Stimulated activated memory B cell treated with anti-CD40 and anti-IgM and Interleukin-4, amounts not matched to agents 10 μg/mL and 1 μg/mL and 100 μg/mL, for 72 hours (primary cell): Measurements from ENCODE around the gene GLOD5.
A peak's percentile ranks its signal among the peaks of the same experiment; 100 is the strongest.

Source experiments
- ATAC-seq: fragments of 150-1000 bp; cut with Tn5 transposase; 2 replicates; pipeline ENCODE4 v1.10.0; 2021
- H3K27ac Mint-ChIP-seq: one replicate; pipeline ENCODE4 v1.8.0; 2022; ENCODE audit warnings: mild to moderate bottlenecking, mixed read lengths
- H3K27me3 Mint-ChIP-seq: one replicate; pipeline ENCODE4 v1.8.0; 2022; ENCODE audit warnings: mixed read lengths
- H3K36me3 Mint-ChIP-seq: one replicate; pipeline ENCODE4 v1.8.0; 2022; ENCODE audit warnings: mixed read lengths
- H3K4me1 Mint-ChIP-seq: one replicate; pipeline ENCODE4 v1.8.0; 2022; ENCODE audit warnings: mixed read lengths
- H3K4me3 Mint-ChIP-seq: one replicate; pipeline ENCODE4 v1.8.0; 2022; ENCODE audit warnings: mild to moderate bottlenecking, moderate library complexity, mixed read lengths
- H3K9me3 Mint-ChIP-seq: one replicate; pipeline ENCODE4 v1.8.0; 2022; ENCODE audit warnings: mixed read lengths

Gene GLOD5

GRCh38 chrX:48784726-48785125 lies 23.2 kb downstream of the GLOD5 start:
- ATAC-seq, result no peak
- Mint-ChIP-seq H3K9me3 (no peaks in the 10 kb centered on the region), H3K4me3 (no peak overlapping the region), H3K4me1 (peaks cover 9% of the 10 kb centered on the region), H3K27me3 (peaks cover 33% of the 10 kb centered on the region), H3K27ac (no peak overlapping the region), H3K36me3 (no peaks in the 10 kb centered on the region)

- Mint-ChIP-seq H3K27ac (no peak overlapping the region), H3K4me1 (peaks cover 10% of the 10 kb centered on the region), H3K27me3 (peaks cover 38% of the 10 kb centered on the region), H3K9me3 (no peaks in the 10 kb centered on the region), H3K36me3 (no peaks in the 10 kb centered on the region), H3K4me3 (no peak overlapping the region)
- no peak for ATAC-seq
These were observed 23.6 kb downstream of the GLOD5 start for GRCh38 chrX:48785186-48785539.

- H3K9me3 Mint-ChIP-seq, result no peaks in the 10 kb centered on the region
- no peak overlapping the region for H3K27ac Mint-ChIP-seq
- H3K27me3 Mint-ChIP-seq, result peaks cover 40% of the 10 kb centered on the region
- no peaks in the 10 kb centered on the region for H3K36me3 Mint-ChIP-seq
- peaks cover 10% of the 10 kb centered on the region for H3K4me1 Mint-ChIP-seq
- no peak for ATAC-seq
- H3K4me3 Mint-ChIP-seq, result no peak overlapping the region
These were observed 24.1 kb downstream of the GLOD5 start for GRCh38 chrX:48785540-48786214.

- no peaks in the 10 kb centered on the region for H3K9me3 Mint-ChIP-seq
- no peak within 1 kb of the TSS for H3K4me3 Mint-ChIP-seq
- H3K27me3 Mint-ChIP-seq, result peaks cover 40% of the 10 kb centered on the region
- H3K4me1 Mint-ChIP-seq, result peaks cover 10% of the 10 kb centered on the region
- no peak for ATAC-seq
- no peak within 1 kb of the TSS for H3K27ac Mint-ChIP-seq
- H3K36me3 Mint-ChIP-seq, result no peaks in the 10 kb centered on the region
These were observed 24.8 kb downstream of the GLOD5 start, which contains the start of gene GATA1 for GRCh38 chrX:48786341-48786800. Gene GATA1 (plus strand): TSS chrX:48786590. CDS start chrX:48791110, 4,520 bp downstream.

- ATAC-seq, result no peak
- H3K4me1 Mint-ChIP-seq, result peaks cover 10% of the 10 kb centered on the region
- no peaks in the 10 kb centered on the region for H3K9me3 Mint-ChIP-seq
- H3K27me3 Mint-ChIP-seq, result peaks cover 40% of the 10 kb centered on the region
- H3K4me3 Mint-ChIP-seq, result no peak overlapping the region
- no peak overlapping the region for H3K27ac Mint-ChIP-seq
- H3K36me3 Mint-ChIP-seq, result no peaks in the 10 kb centered on the region
These were observed 25.4 kb downstream of the GLOD5 start for GRCh38 chrX:48786825-48787504.

- peaks cover 10% of the 10 kb centered on the region for H3K4me1 Mint-ChIP-seq
- no peaks in the 10 kb centered on the region for H3K9me3 Mint-ChIP-seq
- no peak for ATAC-seq
- no peak overlapping the region for H3K27ac Mint-ChIP-seq
- no peak overlapping the region for H3K4me3 Mint-ChIP-seq
- H3K27me3 Mint-ChIP-seq, result peaks cover 40% of the 10 kb centered on the region
- H3K36me3 Mint-ChIP-seq, result no peaks in the 10 kb centered on the region
These were observed 26.2 kb downstream of the GLOD5 start for GRCh38 chrX:48787505-48788443.

GRCh38 chrX:48789366-48790220 lies 28.0 kb downstream of the GLOD5 start:
- peak overlapping the region; percentile 21 for H3K27ac Mint-ChIP-seq
- ATAC-seq, result no peak

GRCh38 chrX:48790477-48790876 lies 28.9 kb downstream of the GLOD5 start:
- Mint-ChIP-seq H3K4me3 (no peak overlapping the region), H3K9me3 (no peaks in the 10 kb centered on the region), H3K36me3 (no peaks in the 10 kb centered on the region), H3K27ac (no peak overlapping the region), H3K27me3 (peaks cover 40% of the 10 kb centered on the region), H3K4me1 (peaks cover 10% of the 10 kb centered on the region)
- ATAC-seq, result no peak

More at GRCh38 chrX:48789366-48790220, 28.0 kb downstream of the GLOD5 start:
- H3K9me3 Mint-ChIP-seq, result no peaks in the 10 kb centered on the region
- peaks cover 10% of the 10 kb centered on the region for H3K4me1 Mint-ChIP-seq
- no peak overlapping the region for H3K4me3 Mint-ChIP-seq
- H3K36me3 Mint-ChIP-seq, result no peaks in the 10 kb centered on the region
- peaks cover 40% of the 10 kb centered on the region for H3K27me3 Mint-ChIP-seq

GRCh38 chrX:48791063-48791820 lies 29.7 kb downstream of the GLOD5 start:
- ATAC-seq, result no peak
- Mint-ChIP-seq H3K9me3 (no peaks in the 10 kb centered on the region), H3K4me1 (peaks cover 10% of the 10 kb centered on the region), H3K36me3 (no peaks in the 10 kb centered on the region), H3K4me3 (no peak overlapping the region), H3K27me3 (peaks cover 40% of the 10 kb centered on the region), H3K27ac (no peak overlapping the region)

GRCh38 chrX:48792219-48792618 lies 30.7 kb downstream of the GLOD5 start:
- Mint-ChIP-seq H3K4me3 (no peak overlapping the region), H3K27ac (no peak overlapping the region)

GRCh38 chrX:48793935-48794334 lies 32.4 kb downstream of the GLOD5 start:
- Mint-ChIP-seq H3K9me3 (no peaks in the 10 kb centered on the region), H3K4me3 (no peak overlapping the region), H3K36me3 (no peaks in the 10 kb centered on the region), H3K27me3 (peaks cover 14% of the 10 kb centered on the region), H3K4me1 (peaks cover 10% of the 10 kb centered on the region), H3K27ac (no peak overlapping the region)
- ATAC-seq, result no peak

More at GRCh38 chrX:48792219-48792618, 30.7 kb downstream of the GLOD5 start:
- Mint-ChIP-seq H3K4me1 (peaks cover 10% of the 10 kb centered on the region), H3K36me3 (no peaks in the 10 kb centered on the region), H3K9me3 (no peaks in the 10 kb centered on the region), H3K27me3 (peaks cover 31% of the 10 kb centered on the region)
- no peak for ATAC-seq

GRCh38 chrX:48794340-48794910 lies 32.9 kb downstream of the GLOD5 start:
- H3K36me3 Mint-ChIP-seq, result no peaks in the 10 kb centered on the region
- no peak for ATAC-seq
- H3K27ac Mint-ChIP-seq, result no peak overlapping the region
- H3K9me3 Mint-ChIP-seq, result no peaks in the 10 kb centered on the region
- H3K27me3 Mint-ChIP-seq, result peaks cover 10% of the 10 kb centered on the region
- H3K4me3 Mint-ChIP-seq, result no peak overlapping the region
- H3K4me1 Mint-ChIP-seq, result peaks cover 5% of the 10 kb centered on the region

GRCh38 chrX:48794911-48795515 lies 33.5 kb downstream of the GLOD5 start:
- Mint-ChIP-seq H3K36me3 (no peaks in the 10 kb centered on the region), H3K27me3 (peaks cover 4% of the 10 kb centered on the region), H3K4me3 (no peak overlapping the region), H3K4me1 (no peaks in the 10 kb centered on the region), H3K27ac (no peak overlapping the region), H3K9me3 (no peaks in the 10 kb centered on the region)
- no peak for ATAC-seq
